GM18870 (cell line): Measurements from ENCODE around the gene EFCAB8.

ENCODE experiments used
- ATAC-seq: cut with Tn5 transposase; IDR thresholded peaks from one replicate; pipeline ENCODE4 v1.9.1; 2021; ENCODE audit warnings: moderate library complexity; ENCODE audit not compliant: unreplicated experiment

EFCAB8 gene

GRCh38 chr20:33005908-33006775 is 147.4 kb downstream of the EFCAB8 start:
- ATAC-seq, result no peak

DNA sequence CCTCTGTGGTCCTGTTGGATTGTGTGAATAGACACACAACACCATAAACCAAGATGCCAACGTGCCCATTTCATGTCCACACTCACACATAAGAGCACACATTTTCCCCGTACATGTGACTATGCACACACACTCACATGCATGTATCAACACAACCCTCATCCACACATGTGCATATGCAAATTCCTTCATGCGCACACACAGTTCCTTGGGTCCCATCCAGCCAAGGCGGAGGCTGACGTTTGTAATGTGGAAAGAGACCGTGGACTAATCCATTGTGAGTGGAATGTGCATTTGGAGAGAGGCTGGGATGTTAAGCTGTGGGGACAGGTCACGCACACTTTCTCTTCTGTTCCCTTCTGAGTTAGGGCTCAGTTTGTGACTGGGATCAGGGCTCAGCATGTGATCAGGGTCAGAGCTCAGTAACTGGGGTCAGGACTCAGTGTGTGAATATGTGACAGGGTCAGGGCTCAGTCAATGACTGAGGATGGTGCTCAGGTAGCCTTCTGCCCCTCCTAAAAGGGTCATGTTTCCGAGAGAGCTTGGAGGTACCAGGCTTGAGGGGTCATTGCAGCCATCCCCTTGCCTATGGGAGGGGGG is 148.2 kb downstream of the EFCAB8 start:
- ATAC-seq, result no peak

GRCh38 chr20:33007376-33008335 is 148.9 kb downstream of the EFCAB8 start, which contains the start of gene BPIFB2:
Gene BPIFB2 (plus strand): TSS chr20:33007704. CDS start chr20:33008575, 871 bp downstream.
- no peak for ATAC-seq

GRCh38 chr20:33008336-33009213 is 149.9 kb downstream of the EFCAB8 start:
- no peak for ATAC-seq

DNA sequence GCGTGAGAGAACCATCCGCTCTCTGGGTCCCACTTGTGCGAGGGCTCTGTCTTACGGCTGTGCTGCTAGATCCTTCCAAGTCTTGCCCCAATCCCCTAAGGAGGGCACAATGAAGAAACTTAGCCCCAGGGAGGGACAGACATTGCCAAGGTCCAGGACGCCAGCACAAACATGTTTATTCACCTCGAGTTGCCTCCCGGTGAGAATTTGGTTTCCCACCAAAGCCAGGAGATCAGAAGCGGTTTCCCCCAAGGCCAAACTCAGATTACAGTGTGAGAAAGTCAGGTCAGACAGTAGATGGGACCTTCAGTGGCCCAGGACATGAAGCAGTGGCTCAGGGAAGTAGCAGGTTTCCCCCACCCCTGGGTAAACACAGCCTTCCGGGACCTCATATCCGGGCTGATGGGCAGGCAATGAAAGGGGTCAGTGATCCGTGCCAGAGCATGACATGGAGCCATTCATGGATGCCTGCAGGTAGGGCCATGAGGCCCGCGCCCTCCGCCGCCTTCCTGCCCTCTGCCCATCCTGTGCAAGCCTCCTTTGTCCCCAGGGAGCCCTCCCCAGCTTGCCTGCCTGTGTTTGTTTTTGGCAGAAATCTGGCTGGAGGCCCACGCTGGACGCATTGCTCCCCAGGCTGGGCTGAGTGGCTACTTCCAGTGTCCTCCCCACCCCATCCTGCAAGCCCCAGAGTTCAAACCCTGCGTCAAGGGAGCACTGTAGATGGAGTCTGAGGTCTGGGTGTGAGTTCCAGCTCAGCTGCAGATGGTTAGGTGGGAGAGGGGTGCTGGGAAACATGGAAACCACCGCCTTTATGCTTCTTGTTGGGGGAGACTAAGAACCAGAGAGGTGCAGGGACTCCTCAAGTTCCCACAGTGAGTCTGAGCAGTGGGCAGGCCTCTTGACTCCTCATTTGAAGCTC is 150.8 kb downstream of the EFCAB8 start:
- no peak for ATAC-seq

DNA sequence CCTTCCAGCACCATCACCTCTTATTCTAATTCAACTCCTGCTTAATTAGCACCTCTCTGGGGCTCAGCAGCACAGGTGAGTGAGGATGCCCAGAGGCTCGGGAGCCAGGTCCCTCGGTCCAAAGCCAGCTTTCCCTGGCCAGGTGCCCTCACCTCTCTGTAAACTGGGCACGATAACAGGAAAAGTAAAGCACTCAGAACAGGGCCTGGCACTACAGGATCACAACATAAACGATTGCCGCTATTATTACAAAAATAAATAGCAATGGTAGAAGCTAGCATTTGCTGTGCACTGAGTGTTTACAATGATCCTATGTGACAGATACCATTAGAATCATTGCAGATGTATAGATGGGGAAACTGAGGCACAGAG is 151.4 kb downstream of the EFCAB8 start:
- ATAC-seq, result no peak

GRCh38 chr20:33010674-33011449 is 152.1 kb downstream of the EFCAB8 start:
- ATAC-seq, result no peak
